ENCODE data around the gene PRKAG2.
A peak's percentile ranks its signal among the peaks of the same experiment; 100 is the strongest.

PRKAG2 gene

DNA sequence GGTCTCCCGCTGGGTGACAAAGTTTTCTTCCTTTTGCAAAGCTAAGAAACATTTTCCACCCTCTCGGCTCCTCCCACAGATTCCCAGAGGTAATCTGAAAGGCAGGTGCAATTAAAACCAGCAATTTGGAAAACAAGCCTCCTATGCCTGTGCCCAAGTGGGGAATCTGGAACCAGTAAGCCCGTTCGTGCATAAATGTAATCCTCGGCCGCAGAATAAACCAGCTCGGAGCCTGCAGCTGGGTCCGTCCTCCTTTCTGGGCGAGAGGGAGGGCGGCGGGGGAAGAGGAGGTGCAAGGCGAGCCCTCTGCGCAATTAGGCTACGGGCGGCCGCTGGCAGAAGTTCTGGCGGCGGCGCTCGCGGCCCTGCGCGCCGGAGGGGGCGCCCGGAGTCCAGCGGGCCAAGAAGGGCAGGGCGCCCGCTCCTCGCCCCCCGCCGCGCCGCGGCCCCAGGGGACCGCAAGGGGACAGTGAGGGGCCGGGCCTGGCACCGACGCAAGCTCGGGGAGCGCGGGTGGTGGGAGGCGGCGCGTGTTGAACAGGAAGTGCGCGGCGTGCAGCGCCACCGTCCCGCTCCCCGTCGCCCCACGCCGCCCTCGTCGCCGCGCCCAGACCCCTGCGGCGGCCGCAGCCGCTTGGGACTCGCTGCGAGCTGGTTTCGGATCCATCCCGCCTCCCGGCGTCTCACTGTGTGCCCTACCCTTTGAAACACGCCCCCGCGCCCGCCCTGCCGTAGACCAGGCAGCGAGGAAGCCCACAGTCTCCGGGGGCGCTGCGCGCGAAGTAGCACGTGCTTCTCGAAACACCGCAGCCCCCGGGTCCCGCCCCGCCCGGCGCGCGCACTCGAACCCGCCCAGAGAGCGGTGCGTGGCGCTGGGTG is at the start of gene PRKAG2:
PRKAG2 (minus strand) TSS at position 217 of the 879 bp plus-strand sequence. CDS start 495 bp downstream, outside the sequence.
- TF ChIP-seq, protein P1, sequence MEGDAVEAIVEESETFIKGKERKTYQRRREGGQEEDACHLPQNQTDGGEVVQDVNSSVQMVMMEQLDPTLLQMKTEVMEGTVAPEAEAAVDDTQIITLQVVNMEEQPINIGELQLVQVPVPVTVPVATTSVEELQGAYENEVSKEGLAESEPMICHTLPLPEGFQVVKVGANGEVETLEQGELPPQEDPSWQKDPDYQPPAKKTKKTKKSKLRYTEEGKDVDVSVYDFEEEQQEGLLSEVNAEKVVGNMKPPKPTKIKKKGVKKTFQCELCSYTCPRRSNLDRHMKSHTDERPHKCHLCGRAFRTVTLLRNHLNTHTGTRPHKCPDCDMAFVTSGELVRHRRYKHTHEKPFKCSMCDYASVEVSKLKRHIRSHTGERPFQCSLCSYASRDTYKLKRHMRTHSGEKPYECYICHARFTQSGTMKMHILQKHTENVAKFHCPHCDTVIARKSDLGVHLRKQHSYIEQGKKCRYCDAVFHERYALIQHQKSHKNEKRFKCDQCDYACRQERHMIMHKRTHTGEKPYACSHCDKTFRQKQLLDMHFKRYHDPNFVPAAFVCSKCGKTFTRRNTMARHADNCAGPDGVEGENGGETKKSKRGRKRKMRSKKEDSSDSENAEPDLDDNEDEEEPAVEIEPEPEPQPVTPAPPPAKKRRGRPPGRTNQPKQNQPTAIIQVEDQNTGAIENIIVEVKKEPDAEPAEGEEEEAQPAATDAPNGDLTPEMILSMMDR (IDR thresholded peaks at IDR 0.05) = peak; percentile 40; the same call in 1 of the 2 replicates

DNA sequence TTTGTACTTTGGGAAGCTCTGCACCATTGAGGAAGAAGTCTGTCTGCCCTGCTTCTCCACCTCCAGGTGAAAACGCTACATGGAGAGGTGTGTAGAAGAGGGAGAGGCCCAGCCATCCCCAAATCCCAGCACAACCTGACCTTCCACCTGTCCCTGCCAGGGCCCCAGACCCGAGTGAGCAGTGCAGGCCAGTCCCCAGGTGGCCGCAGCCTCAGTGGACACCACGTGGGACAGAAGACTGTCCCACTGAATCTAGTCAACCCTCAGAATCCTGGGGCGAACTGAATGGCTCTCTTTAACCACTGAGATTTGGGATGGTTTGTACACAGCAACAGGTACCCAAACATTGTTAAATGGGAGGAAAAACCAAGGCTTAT is 49.4 kb upstream of the PRKAG2 start:
- TF ChIP-seq, protein P1 (IDR thresholded peaks at IDR 0.05) = no peak

DNA sequence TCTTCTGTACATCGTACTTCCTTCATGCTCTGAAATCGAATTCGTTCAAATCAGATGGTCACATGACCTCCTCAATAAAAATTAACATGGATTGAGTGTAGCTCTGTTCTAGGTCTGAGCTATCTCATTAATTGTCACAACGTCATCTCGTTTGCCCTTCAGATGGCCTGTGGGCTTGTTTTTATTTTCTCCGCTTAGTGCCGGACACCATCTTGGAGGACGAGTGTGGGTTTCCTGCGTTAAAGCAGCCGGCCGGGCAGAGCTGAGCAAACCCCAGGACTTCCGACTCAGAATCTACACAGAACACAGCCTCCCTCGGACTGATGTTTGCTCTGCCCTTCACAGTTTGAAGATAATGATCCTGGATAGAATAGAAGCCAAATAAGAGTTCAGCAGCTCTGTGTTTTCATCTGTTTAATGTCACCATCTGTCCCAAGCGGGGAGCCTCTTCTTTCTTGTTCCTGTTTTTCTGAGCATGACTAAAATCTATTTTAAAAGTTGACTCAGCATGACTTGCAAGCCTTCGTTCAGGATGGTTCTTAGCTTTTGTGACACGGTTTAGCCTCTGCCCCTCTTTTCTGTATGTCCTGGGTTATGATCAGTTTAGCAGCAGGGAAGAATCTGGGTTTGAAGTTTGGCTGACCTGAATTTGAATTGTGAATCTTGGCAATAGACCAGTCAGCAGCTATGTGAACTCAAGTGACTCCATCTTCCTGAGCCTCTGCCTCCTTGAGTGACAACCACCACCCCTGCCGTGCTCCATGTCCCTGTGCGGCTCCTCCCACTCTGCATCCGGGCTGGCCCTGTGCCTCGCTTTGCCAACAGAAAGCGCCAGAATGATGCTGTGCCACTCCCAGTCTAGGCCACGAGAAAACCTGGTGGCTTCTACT is 48.8 kb upstream of the PRKAG2 start:
- TF ChIP-seq, protein P1 (IDR thresholded peaks at IDR 0.05) = no peak

GRCh38 chr7:151924508-151924907 is 47.6 kb upstream of the PRKAG2 start:
- TF ChIP-seq, protein P1 (IDR thresholded peaks at IDR 0.05) = no peak

DNA sequence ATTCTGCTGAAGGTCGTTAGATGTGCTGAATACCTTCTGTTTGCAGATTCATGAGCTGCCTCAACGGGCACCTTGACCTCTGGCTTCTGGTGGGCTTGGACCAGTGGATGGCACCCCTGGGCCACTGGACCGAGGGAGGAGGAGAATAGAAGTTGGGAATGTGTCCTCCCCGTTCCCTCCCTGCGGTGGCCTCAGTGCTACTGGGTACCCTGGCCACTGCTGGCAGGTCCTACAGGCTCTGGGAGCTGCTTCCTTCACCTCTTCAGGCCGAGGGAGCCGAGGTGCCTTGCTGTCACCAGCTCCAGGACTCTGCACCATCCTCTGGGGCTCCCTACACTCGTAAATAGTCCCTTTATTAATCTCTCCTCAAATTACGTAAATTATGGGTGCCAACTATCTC is 47.1 kb upstream of the PRKAG2 start:
- TF ChIP-seq, protein P1 (IDR thresholded peaks at IDR 0.05) = no peak

DNA sequence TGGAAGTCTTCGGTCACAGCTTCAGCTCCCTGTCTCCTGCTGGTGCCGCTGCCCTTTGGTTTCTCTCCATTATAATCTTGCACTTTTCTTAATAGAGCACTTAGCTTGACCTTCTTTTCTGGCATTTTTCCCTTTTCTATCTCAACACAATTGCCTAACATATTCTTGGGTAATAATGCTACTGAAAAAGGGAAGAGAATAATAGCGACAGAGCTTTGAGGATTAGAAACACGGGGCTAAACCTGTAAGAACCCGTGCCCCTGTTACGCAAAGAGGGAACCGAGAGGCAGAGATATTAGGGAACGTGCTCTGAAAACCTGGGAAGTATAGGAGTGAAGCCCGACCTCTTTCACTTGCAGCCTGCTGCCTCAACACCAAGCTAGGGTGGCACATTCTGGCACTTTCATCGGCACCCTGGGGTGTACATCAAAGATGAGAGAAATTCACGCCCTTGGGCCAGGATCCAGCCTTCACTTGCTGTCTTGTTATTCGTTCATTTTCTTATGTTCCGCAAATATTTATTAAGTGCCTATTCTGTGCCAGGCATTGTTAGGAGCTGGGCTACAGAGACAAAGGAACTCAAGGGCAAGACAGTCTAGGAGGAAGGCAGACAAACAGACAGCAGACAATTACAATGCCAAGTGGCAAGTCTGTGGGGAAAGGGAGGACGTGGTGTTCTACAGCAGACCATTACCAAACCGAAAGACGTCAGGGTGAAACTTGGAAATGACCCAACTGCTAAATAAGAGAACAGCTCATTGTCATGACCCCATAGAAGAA is 46.4 kb upstream of the PRKAG2 start:
- TF ChIP-seq, protein P1 (IDR thresholded peaks at IDR 0.05) = no peak

DNA sequence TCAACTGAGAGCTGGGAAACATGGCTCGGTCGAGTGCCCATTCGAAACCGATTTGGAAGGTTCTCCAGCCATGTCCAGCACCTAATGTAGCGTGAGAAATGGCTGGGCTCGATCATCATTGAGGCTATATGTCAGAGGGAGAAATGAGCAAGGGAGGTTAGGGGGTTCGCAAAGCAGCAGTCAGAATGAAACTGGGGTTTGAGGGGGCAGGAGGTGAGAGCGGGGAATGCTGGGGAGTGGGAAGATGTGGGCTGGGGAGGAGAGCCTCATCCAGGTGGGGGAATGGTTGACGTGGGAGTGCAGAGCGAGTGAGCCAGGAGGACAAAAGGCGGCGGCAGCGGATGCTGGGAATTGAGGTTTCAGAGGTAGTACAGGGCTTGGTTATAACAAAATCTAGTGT is 44.5 kb upstream of the PRKAG2 start:
- TF ChIP-seq, protein P1 (IDR thresholded peaks at IDR 0.05) = no peak

Data from LNCAP (cell line).